HG03108 (cell line): ENCODE measurements around the gene PARP14.
"Not testable (repeated sequence)": the region's sequence is repeated elsewhere in the genome, so short reads cannot be mapped to it uniquely, and the experiment has no call there.

Experiments
- ATAC-seq: cut with Tn5 transposase; IDR thresholded peaks from one replicate; pipeline ENCODE4 v1.9.1; 2021; ENCODE audit warnings: moderate library complexity; ENCODE audit not compliant: unreplicated experiment

The PARP14 gene

DNA sequence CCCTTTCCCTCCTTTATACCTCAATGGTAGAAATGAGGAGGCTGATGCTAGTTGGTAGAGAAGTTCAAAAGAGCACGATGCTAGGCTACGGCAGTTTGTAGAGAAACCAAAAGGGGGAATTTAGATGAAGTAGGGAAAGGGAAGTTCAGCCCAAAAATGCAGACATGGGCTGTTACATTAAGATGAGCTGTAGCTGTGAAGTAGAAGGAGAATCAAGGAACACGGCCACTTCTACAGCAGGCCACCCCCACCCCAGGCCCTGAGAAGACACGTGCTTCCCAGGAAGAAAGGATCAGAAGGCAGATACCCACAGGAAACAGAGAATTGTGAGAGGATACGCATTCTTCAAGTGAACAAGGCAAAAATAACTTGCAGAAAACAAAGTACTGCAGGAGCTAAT, 2.1 kb upstream of the PARP14 start:
- ATAC-seq = no peak

DNA sequence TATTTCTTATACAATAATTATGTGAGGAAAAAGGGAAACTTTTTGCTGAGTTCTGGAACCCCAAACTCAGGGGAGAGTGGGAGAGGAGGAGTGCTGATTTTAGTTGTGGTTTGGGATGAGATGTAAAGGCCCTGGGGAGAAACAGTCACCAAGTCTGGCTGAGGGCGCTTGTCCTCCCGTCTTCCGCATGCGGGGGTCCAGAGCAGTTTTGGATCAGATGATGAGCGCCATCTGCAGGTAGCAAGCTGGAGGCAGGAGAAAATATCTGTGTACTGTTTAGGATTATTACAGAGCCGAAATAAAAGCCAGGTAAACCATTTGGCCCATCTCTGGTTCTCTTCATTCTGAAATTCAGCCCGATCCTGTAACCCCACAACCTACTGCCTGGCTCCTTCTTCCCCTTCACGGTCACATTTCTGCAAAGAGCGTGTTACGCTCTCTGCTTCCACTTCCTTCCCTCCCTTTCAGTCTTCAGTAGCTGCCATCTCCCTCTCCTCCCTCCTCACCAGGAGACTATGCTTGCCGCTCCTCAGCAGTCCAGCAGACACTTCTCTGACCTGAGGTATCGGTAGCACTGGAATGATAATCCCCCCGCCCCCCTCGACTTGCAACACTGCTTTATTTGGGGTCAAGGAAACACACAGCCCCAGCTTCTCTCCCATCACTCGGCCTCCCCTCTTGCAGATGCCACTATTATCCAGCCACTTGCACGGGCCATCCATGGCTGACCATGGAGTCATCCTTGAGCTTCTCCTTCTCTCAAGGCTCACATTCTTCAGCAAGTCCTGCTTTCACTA, 1.4 kb upstream of the PARP14 start:
- peak; percentile 31 for ATAC-seq

DNA sequence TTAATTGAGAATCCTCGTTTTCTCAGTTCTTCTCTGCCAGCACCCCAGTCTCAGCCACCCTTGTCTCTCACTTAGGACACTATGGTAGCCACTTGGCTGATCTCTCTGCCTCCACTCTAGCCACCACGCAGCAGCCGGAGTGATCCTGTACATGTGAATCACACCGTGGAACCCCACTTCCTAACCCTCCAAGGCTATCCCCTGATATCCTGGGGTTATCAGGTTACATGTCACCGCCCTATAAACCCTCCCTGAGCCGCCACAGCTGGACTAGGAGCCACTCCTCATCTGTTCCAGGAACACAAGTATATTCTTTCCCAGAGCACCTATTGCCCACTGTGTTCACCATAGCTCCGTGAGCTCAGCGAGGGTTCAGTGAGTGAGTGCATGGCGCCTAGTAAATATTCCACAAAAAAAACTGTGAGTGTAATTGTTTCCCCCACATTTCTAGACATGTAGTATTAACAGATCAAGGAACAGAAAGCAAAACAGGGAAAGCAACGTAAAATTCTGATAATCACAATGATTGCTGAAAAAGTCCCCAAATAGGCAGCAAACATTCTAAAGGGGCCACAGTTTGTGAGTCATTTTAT, 661 bp upstream of the PARP14 start:
- no peak for ATAC-seq

DNA sequence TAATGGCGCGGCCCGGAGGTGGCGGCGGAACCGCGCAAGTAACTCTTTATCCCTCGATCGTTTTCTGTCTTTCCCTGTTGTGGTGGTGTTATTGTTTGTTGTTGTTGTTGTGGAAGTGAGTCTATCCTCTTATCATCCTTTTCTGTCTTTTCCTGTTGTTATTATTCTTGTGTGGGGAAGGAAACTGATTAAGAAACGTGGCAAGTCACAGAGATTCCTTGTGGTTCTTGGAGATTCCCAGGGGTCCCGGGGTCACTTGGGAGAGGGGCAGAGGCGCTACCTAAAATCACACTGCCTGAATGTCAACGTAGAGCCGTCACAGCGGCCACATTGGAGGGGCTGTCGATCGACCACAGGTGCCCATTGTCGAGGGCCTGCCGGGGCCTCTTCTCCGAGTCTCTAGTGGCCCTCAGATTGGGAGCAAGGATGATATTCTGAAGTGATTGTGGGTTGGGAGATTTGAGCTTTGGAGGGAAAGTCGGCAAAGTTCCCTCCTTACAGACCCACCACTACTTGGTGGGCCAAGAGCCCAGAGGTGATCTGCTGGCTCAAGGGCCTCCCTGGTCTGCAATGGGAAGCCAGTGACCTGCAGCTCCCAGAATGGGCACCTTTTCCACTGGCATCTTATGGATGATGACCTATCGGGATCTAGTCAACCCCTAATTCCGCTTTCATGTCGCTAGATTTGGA, 790 bp downstream of the PARP14 start:
- no peak for ATAC-seq

DNA sequence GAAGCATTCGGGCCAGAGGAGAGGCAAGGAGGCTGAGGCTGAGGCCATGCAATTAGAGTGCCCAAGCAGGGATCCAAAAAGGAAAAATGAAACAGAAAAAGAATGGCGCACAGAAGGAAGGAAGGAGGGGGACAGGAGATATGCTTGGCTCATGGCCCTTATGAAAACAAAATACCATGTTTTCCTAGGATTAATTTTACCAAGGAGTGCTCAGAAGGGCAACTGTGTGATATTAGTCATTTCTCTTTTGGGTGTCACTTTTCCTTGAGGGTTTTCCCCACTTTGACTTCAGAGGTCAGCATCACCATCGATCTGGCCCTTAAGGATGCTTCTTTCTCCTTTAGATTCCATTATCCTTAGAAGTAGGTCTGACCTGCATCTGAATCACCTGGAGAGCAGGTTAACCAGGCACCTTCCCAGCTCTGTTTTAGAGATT, 1.4 kb downstream of the PARP14 start:
- no peak for ATAC-seq

DNA sequence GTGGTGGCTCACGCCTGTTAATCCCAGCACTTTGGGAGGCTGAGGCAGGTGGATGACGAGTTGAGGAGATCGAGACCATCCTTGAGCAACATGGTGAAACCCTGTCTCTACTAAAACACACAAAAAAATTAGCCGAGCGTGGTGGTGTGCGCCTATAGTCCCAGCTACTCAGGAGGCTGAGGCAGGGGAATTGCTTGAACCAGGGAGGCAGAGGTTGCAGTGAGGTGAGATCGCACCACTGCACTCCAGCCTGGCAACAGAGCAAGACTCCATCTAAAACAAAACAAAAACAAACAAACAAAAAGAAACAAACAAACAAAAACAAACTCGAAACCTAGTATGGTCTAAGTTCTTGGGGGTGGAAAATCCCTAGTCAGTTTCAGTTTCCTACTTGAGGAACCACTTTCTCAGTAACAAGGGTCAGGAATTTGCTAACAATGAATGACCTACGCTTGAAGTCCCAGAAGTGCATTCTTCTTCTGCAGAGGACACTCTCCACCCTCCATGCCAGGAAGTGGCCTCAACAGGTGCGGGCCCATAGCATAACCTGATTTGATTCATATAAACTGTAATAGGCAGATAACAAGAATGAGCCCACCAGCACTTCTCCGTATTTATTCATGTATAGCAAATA, 2.3 kb downstream of the PARP14 start:
- not testable (repeated sequence) for ATAC-seq

DNA sequence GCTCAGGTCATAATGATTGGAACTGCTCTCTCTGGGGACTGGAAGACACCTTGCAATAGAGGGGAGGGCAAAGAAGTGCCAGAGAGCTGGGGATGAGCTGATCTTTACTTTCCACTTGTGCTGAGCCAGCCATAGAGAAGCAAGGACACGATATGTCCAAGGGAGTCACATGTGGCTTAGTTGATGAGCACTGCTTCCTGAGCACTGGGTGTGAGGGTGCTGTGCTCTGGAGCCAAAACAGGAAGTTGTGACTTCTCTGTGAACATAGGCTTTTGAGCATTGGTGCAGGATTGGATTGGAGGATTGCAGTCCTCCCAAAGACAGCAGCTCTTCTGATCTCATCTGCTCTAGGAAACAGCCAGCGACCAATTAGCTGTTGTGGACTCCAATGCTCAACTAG, 6.7 kb downstream of the PARP14 start:
- ATAC-seq = no peak

DNA sequence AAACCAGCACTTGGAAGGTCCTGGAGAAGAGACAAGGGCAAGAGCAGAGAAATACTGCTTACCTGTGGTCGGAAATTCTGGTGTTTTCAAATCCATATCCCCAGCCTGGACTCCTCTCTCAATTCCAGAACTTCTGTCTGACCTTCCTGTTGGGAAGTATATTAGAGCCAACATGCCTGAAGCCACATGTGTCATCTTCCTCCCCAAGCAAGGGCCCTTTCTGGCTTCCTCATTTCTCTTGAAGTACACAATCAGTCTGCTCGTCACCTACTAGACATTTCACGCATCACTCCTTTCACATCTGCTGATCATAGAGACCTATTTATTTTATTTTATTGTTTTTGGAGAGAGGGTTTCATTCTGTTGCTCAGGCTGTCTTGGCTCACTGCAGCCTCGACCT, 8.4 kb downstream of the PARP14 start:
- ATAC-seq = no peak

DNA sequence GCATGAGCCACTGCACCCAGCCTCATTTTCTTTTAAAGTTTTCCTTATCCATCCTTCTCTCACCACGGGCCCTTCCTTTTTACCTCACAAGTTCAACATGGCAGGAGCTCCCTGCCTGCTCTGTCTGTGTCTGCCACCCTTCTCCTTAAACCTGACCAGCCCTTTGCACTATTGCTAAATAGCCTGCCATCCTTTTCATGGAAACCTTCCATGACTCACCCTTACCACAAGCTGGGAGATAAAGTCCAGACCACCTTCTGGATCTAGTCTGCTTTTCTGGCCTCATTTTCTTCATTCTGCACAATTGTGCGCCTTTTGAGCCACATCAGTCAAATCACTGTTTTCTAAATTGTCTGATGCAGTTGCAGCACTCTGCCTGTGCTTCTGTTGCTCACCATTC, 8.9 kb downstream of the PARP14 start:
- ATAC-seq = no peak

DNA sequence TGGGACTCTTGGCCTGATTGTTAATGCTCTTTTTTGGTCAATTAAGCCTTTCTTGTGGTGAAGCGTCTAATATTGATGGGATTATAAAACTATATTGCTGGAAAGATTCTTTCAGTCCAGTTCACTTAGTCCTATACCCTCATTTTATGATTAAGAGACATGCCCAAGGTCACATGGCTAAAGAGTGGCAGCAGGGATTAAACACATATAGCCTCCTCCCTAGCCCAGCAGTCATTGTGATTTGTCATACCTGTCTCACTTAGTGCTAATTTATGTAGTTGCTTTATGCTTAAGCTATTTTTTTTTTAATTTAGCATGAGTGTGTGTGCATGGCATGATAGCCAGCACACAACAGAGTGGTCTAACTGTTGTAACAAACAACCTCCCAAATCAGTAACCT, 9.5 kb downstream of the PARP14 start:
- ATAC-seq = no peak

DNA sequence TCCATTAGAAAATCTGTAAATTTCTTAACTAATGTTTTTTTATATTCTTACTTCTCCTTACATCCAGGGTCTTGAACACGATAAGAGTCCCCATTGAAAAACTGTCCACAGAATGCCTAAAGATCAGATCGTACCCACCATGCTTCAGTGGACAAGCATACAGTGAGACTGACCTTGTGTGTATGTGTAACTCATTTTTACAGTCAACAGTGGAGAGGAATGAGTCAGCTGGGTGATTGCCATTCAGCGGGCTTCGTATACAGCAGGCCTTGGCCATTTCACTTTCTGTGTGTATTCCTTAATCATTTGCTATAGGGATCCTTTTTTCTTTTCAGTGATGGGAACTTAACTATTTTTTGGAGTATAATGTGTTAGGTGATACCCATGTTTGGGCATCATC, 10.6 kb downstream of the PARP14 start:
- no peak for ATAC-seq

DNA sequence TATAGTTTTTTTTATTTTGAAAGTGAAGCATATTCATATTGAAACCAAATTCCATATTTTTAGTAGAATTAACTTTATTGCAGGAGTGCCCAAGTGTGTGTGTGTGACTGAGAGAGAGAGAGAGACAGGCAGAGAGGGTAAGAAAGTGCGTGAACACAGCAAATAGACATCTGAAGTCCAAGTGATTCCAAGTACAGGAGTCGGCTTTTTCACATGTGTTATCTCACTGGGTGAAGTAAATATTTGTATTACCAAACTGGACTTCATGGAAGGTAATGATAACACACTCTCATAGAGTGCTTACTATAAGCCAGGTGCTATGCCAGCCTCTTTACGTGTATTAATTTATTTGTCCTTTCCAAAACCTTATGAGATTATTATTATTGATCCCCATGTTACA, 12.0 kb downstream of the PARP14 start:
- ATAC-seq = no peak

DNA sequence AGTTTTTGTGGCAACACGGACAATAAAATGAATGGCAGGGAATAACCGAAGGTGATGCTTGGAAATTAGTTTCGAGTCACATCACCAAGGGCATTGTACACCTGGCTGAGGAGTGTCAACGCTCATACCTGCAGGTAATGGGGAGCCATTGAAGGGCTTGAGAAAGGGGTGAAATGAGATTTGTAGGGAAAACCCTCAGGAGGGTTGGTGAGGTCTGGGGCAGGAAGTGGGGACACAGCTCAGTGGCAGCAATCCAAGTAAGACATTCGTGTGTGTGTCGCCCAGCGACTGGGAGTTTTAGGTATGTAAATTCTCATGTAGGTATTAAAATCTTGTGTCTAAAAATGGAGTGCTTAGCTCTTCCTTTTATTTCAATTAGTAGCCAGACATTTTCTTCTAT, 14.3 kb downstream of the PARP14 start:
- peak; percentile 35 for ATAC-seq

DNA sequence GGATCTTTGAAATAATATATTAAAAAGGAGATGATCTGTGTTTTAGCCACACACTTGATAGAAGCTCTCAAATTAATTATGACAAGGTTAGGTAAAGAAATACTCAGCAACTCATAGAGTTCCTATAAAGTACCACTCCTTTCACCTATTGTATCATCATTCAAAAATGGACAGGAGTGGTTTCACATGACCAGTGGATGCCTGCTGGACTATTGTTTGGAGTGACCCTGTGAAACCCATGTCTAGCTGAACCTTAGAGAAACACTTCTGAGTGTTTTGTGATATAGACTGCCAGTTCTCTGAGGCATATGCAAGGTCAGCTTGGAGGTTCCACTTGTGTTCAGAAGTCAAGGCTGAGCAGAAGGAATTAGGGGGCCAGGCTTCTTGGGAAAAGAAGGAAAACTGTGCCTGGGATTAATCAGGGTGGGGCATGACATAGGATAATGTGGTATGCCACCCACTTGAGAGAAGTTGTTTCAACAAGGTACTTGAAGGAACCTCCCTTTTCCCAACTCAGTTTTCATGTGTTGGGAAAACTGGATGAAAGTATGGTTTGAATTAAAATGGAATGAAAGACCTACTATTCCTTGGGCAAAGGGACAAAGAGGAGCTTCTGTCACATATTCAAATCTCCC, 15.4 kb downstream of the PARP14 start:
- no peak for ATAC-seq

DNA sequence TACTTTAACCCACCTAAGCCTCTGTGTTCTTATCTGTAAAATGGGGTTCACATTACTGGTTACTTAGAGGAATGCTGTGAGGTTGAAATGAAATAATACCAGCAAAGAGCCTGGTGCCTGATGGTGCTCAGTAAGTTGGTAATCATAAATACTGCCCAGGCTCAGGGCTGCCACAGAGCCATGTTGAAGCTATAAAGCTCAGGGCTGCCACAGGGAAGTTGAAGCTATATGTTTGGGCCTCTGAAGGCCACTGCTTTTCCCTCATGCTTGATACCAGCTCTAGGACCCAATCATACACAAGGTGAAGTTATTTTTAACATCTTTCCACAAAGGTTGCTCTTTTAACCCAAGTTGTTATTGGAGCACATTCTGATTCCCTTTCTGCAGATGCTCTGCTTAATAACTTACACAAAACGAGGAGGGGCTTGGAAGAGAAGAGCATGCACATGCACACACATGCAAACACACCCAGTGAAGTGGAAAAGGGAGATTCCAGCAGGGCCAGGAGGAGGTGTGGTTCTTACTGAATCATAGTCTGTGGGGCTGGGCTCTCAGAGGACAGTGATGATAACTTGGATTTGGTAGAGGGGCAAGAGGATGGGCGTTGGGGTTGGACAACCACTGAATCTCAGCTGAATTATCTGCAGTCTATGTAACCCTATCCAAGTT, 17.4 kb downstream of the PARP14 start:
- ATAC-seq = peak; percentile 73

DNA sequence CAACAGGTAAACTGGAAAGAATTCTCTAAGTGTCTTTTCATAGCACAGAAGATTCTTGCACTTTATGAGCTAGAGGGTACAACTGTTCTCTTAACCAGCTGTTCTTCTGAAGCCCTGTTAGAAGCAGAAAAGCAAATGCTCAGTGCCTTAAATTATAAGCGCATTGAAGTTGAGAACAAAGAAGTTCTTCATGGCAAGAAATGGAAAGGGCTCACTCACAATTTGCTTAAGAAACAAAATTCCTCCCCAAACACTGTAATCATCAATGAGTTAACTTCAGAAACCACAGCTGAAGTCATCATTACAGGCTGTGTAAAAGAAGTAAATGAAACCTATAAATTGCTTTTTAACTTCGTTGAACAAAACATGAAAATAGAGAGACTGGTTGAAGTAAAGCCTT, 19.6 kb downstream of the PARP14 start:
- no peak for ATAC-seq

DNA sequence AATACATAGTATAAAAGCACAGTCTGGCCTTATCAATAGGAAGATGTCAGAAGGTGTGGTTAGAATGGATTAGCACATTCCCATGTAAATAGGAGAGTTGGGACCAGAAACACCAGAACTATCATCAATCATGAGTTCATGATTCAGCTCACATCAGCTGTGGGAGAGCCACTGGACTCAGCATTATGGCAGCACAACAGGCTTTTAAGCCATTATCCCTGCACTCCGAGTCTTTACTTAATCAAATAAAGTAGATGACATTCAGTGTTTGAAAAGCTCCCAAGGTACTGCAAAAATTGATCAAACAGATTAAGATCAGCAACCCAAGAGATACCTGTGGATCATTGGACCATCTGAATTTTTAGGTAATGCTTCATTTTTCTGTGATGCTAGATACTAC, 24.7 kb downstream of the PARP14 start:
- ATAC-seq = no peak

DNA sequence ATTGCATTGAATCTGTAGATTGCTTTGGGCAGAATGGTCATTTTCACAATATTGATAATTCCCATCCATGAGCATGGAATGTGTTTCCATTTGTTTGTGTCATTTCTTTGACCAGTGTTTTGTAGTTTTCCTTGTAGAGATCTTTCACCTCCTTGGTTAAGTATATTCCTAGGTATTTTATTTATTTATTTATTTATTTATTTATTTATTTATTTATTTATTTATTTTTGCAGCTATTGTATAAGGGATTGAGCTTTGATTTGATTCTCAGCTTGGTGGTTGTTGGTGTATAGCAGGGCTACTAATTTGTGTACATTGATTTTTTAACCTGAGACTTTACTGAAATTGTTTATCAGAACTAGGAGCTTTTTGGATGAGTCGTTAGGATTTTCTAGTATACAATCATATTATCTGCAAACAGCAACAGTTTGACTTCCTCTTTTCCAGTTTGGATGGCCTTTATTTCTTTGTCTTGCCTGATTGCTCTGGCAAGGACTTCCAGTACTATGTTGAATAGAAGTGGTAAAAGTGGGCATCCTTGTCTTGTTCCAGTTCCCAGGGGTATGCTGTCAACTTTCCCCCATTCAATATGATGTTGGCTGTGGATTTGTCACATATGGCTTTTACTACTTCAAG, 30.1 kb downstream of the PARP14 start:
- ATAC-seq = not testable (repeated sequence)

DNA sequence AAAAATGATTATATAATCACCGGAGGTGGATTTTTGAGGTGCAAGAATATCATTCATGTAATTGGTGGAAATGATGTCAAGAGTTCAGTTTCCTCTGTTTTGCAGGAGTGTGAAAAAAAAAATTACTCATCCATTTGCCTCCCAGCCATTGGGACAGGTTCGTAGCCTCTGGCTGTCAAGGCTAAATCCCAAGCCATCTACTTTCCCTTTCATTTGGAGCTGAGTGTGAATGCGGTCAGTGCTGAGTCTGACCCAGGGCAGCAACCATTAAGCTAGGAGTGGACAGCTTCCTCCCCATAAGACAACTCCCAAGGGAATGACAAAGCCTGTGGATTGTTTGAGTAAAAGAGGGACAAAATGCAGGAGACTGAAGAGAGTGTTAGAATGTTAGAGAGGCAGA, 33.6 kb downstream of the PARP14 start:
- no peak for ATAC-seq

DNA sequence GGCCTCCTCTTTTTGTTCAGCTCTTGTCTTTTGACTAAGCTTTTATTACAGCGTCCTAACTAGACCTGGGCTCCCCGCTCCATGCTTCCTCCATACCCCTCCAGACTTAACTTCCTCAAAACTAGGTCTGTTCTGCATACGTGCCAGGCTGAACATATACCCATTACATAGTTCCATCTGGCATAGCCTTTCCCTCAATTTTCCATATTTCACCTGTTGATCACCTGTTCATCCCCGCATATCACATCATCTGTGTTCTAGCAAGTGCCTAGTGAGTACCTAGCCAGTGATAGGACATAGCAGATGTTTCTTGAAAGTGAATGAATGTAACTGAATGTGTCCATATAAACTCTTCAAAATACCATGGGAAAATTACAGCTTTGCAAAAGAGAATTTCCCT, 36.0 kb downstream of the PARP14 start:
- no peak for ATAC-seq
